ENCODE data around the gene BID. TPM values are rescaled to one million over a fixed set of nuclear protein-coding genes. Genes with fewer than 3 reads are reported as not detected.

Gene BID
- total RNA-seq, 2 experiments from 2014 or later = 16.3 to 19.9 TPM

DNA sequence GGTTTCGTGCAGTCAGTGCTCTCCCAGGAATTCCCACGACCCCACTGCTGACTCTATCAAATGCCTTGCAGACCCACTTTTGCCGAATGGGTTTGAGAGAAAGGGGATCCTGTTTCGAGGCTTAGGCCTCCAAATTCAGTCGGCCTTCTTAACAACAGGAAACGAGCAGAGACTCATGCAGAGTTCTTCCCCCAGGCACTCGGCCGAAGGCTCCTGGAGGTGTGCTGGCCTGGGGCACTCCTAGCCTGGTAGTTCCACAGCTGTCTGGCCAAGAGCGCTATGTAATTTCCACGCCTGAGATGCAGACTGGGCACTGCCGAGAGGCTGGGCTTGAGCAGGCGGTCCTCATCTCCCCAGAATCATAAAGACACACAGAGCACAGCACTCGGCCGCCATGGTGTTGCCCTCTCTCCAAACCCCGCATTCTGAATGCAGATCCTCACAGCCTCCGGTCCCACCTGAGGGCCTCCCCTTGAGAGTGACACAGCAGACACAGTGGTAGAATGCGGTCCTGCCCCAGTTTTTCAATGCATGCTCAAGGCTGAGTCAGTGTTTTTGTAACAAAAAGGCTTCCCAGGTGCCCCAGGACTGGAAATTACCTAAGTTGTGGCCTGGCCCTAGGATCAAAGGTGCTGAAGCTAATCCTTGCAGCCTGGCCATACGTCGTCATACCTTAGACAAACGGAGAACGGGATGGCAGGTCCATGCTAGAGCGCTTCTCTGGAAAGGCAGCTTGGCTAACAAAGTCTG lies 30.2 kb upstream of the BID start:
- Mint-ChIP-seq H3K27ac (no peak overlapping the region), H3K4me1 (ENCODE audit: low read depth) (no peaks in the 10 kb centered on the region), H3K36me3 (ENCODE audit: low read depth) (no peaks in the 10 kb centered on the region), H3K4me3 (no peak overlapping the region), H3K9me3 (no peaks in the 10 kb centered on the region), H3K27me3 (no peaks in the 10 kb centered on the region)
- ChIA-PET CTCF (interaction anchor here (1.1 to 1.6 kb wide), 2 partner anchors 19 to 25 kb away, joined by 3 to 6 read pairs; no protein-coding TSS in a partner anchor), POLR2A (no interaction called here)
- TF ChIP-seq, protein P1, sequence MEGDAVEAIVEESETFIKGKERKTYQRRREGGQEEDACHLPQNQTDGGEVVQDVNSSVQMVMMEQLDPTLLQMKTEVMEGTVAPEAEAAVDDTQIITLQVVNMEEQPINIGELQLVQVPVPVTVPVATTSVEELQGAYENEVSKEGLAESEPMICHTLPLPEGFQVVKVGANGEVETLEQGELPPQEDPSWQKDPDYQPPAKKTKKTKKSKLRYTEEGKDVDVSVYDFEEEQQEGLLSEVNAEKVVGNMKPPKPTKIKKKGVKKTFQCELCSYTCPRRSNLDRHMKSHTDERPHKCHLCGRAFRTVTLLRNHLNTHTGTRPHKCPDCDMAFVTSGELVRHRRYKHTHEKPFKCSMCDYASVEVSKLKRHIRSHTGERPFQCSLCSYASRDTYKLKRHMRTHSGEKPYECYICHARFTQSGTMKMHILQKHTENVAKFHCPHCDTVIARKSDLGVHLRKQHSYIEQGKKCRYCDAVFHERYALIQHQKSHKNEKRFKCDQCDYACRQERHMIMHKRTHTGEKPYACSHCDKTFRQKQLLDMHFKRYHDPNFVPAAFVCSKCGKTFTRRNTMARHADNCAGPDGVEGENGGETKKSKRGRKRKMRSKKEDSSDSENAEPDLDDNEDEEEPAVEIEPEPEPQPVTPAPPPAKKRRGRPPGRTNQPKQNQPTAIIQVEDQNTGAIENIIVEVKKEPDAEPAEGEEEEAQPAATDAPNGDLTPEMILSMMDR (IDR thresholded peaks at IDR 0.05) = no peak
- intact Hi-C loops (cut with micrococcal nuclease) = no loop called here
- DNase-seq = no peak
- no peak for ATAC-seq

DNA sequence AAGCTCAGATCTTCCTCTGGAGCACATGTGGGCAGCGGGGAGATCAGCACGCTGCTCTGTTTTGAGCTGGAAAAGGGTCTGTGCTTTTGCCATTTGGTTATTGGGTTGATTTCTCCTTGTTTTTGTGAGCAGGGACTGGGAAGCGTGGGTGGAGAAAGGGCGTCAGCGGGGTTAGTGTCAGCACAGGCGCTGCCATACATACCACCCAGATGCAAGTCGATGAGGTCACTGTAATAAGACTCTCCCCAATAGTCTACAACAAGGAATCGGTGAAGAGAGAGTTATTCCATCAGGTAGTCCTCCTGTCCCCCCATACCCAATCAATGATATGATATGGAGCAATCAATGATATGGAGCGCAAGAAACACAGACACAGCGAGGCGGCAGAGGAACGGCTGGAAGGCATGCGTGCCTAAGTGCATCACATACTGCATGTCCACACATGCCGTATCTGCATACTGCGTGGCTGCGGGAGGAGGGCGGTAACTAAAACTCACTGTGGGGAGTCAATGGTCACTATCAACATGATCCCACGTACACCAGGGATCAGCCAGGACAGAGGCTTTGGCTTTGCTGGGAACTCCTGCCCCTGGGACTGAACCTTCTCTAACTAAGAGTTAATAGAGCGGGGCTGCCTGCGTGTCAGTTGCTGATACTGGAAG lies 29.5 kb upstream of the BID start:
- CTCF ChIA-PET = interaction anchor here (1.1 to 1.3 kb wide), 2 partner anchors 17 to 19 kb away, joined by 3 to 4 read pairs; no protein-coding TSS in a partner anchor
- Mint-ChIP-seq H3K27me3 (no peaks in the 10 kb centered on the region), H3K4me1 (ENCODE audit: low read depth) (no peaks in the 10 kb centered on the region), H3K4me3 (no peak overlapping the region), H3K9me3 (no peaks in the 10 kb centered on the region), H3K36me3 (ENCODE audit: low read depth) (no peaks in the 10 kb centered on the region), H3K27ac (no peak overlapping the region)
- TF ChIP-seq, protein P1 (IDR thresholded peaks at IDR 0.05) = no peak
- intact Hi-C loops (cut with micrococcal nuclease) = no loop called here
- POLR2A ChIA-PET = no interaction called here
- DNase-seq = no peak
- ATAC-seq = no peak

- H3K4me1 Mint-ChIP-seq (ENCODE audit: low read depth) = peaks cover 4% of the 10 kb centered on the region
- H3K27me3 Mint-ChIP-seq = no peaks in the 10 kb centered on the region
- no peak overlapping the region for H3K27ac Mint-ChIP-seq
- ChIA-PET CTCF (interaction anchor here (1.3 to 1.4 kb wide), 2 partner anchors 16 to 27 kb away, joined by 4 read pairs; no protein-coding TSS in a partner anchor), POLR2A (no interaction called here)
- H3K9me3 Mint-ChIP-seq = no peaks in the 10 kb centered on the region
- ATAC-seq (no peak), DNase-seq (no peak)
- TF ChIP-seq, protein P1 (IDR thresholded peaks at IDR 0.05) = no peak
- H3K36me3 Mint-ChIP-seq (ENCODE audit: low read depth) = no peaks in the 10 kb centered on the region
- intact Hi-C loops (cut with micrococcal nuclease) = no loop called here
- H3K4me3 Mint-ChIP-seq = no peak overlapping the region
Observed at GRCh38 chr22:17802822-17803221, 28.6 kb upstream of the BID start.

- Mint-ChIP-seq H3K4me3 (no peak overlapping the region), H3K9me3 (no peaks in the 10 kb centered on the region), H3K4me1 (ENCODE audit: low read depth) (peaks cover 4% of the 10 kb centered on the region), H3K27me3 (no peaks in the 10 kb centered on the region), H3K27ac (no peak overlapping the region), H3K36me3 (ENCODE audit: low read depth) (no peaks in the 10 kb centered on the region)
- ATAC-seq (no peak), DNase-seq (no peak)
- CTCF ChIA-PET = interaction anchor here (1.4 kb wide), 1 partner anchor 28 kb away, joined by 4 read pairs; no protein-coding TSS in a partner anchor
- TF ChIP-seq, protein P1 (IDR thresholded peaks at IDR 0.05) = no peak
- intact Hi-C loops (cut with micrococcal nuclease) = no loop called here
- POLR2A ChIA-PET = no interaction called here
Observed at GRCh38 chr22:17802411-17802810, 28.1 kb upstream of the BID start.
